ENCODE data around the gene KLHL24.

- TF ChIP-seq CTCF (conservative IDR thresholded peaks at IDR 0.05 in 1 of 2, IDR thresholded peaks at IDR 0.05 in 1 of 2; ENCODE audit: extremely low read depth in 1 of 2, insufficient read depth in 1 of 2, low read depth in 1 of 2, low read length in 2 of 2) = no peak
- no peak for TF ChIP-seq EZH2 (IDR thresholded peaks at IDR 0.05; ENCODE audit: borderline replicate concordance, low read length)
Measured at GRCh38 chr3:183613366-183614285, 21.8 kb upstream of the KLHL24 start.

Data from mammary epithelial cell (primary cell).